Pulmonary artery endothelial cell (primary cell): ENCODE measurements around the gene ASTL. TPM values are rescaled to one million over a fixed set of nuclear protein-coding genes. Genes with fewer than 3 reads are reported as not detected.
"Not testable (repeated sequence)": the region's sequence is repeated elsewhere in the genome, so short reads cannot be mapped to it uniquely, and the experiment has no call there.

ENCODE experiments used
- DNase-seq: peaks from one replicate; pipeline ENCODE4 v3.0.0-alpha.2; 2011; ENCODE audit warnings: low read depth, low spot score
- total RNA-seq: library from RNA; depleted of rRNA; stranded (reverse); fragments of >200 nt; gene quantifications from 2 replicates; pipeline ENCODE4 v1.2.3, GENCODE V29; 2014

ASTL gene
- total RNA-seq, 1 donor from 2014 or later: not detected

DNA sequence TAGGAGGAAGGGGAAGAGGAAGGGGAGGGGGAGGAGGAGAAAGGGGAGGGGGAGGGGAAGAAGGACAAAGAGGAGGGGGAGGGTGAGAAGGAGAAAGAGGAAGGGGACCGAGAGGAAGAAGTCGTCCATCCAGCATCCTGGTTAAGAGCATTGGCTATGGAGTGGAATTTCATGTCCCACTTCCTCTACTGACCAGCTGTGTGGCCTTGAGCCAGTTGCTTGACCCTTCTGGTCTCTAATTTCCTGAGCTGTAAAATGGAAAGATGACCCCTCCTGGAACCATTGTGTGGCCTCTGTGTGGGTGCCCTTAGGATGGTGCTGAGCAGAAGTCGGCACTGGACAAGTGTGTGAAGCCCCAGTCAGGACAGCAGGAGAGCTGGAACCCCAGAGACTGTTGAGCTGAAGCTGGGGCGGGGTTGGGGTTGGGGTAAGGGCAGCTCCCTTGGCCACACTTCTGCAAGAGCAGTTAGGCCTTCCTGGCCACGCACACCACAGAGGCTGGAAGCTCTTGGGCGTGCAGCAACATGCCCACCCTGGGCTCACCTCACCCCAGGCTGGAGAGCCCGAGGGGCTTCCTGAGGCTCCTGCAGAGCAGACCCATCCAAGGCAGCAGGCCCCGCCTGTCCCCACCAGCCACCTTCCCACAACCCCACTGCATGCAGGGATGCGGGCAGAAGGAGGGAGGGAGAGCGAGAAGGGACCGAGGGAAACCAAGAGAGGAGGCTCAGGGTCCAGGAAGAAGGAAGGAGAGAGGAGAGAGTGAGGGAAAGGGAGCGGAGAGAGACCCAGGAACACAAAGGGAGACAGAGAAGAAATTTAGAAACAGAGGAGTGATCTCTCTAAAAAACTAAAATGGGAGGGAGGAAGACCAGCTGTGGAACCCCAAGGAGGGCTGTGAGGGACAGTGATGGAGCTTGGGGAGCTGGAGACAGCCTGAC, 38.2 kb downstream of the ASTL start:
- no peak for DNase-seq

DNA sequence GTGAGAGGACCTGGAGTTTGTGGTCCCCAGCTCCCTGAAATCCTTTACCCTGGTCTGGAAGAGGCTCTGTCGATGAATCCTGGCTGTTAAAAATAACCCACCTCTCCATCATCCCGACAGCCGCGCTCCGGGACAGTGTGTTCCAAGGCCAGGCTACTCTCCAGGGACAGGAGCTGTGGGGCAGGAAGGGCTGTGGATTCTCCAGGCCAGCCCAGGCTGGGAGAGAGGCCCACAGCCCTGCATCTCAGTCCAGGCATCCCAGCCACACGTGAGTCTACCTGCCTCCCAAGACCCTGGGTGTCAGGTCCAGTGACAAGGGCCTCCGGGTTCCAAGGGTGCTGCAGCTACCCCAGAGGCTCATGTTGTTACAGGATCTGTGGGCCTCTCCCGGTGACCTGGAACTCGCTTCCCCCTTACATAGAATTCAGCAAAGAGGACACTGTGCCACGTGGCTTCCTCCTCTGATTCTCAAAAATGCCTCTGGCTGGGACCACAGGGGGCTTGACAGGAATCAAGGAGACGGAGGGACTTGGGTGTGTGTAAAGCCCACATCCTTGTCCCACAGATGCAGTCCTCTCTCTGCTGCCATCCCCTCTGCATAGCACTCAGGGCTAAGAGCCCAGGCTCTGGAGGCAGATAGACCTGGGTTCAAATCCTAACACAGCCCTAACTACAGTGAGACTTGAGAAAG, 39.3 kb downstream of the ASTL start:
- no peak for DNase-seq

DNA sequence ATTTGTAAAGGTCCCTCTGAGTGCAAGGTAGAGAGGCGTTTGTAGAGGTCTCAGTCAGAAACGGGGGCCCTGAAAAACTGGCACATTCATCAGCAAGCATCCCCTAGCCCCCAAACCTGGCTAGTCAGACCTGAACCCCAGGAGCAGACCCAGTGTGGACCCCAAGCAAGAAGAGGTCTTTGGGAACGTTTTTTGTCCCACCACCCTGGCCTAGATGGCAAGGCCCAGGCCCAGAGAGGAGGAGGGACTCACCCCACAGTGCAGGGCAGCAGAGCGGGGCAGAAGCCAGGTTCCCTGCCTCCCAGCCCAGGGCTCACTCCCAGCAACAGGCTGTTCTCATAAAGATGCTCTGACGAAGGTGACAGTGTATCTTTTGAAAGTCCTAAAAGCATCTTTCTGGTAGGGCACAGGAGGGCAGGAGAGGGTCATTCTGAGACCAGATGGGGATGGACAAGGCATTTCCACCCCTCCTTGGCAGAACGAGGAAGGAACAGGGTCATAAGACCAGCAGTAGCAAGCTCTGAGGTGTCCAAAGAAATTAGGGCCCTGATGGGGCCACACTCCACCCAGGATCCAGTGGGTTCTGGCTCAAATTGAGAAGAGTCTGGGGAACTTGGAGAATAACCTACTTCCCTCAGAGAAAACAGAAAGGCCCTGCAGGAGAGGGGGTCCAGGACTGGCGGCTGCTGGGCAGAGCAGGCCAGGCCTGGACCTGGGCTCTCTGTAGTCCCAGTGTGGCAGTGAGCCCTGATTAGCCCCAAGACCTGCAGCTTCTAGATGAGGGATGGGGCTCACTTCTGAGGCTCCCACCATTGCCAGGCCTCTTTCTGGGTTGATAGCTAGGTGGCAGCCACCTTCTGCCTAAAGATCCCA, 40.1 kb downstream of the ASTL start:
- no peak for DNase-seq

DNA sequence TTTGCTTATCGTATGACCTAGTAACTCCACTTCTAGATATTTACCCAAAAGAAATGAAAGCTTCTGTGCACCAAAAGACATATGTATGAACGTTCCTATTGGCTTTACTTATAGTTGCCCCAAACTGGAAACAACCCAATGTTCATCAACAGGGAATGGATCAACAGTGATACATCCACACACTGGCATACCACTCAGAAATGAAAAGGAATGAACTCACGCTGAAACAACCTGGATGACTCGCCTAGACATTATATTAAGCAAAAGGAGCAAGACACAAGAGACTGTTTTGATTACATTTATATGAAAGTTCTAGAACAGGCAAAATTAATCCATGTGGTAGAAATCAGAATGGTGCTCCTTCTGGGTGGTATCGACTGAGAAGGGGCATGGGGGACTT, 40.9 kb downstream of the ASTL start:
- no peak for DNase-seq

DNA sequence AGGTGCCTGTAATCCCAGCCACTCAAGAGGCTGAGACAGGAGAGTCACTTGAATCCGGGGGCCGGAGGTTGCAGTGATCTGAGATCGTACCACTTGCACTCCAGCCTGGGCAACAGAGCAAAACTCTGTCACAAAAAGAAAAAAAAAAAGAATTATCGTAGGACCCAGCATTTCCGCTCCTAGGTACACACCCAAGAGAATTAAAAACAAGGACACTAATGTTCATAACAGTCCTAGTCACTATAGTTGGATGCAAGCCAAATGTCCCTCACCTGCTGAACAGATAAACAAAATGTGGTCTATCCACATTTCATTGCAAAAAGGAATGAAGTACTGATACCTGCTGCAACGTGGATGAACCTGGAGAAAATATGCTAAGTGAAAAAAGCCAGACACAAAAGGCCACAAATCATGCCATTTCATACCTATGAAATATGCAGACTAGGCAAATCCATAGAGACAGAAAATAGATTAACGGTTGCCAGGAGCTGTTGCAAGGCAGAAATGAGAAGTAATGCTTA, 43.1 kb downstream of the ASTL start:
- no peak for DNase-seq

DNA sequence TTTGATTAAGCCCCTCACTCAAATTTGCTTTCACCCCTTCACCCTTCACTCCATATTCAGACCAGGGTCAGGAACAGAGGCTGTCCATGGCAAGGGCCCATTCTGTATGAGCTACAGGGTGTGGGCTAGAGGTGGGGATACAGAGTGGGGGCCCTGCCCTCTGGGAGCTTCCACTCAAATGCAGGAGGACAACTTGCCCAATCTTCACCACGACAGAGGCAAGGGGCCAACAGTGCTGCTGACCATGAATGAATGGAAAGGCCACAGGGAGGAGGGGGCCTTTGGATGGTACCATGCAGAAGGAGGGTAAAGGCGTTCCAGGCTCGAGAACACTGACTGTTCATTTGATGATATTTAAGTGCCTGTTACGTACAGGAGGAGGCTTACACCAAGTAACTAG, 44.8 kb downstream of the ASTL start:
- DNase-seq: no peak

DNA sequence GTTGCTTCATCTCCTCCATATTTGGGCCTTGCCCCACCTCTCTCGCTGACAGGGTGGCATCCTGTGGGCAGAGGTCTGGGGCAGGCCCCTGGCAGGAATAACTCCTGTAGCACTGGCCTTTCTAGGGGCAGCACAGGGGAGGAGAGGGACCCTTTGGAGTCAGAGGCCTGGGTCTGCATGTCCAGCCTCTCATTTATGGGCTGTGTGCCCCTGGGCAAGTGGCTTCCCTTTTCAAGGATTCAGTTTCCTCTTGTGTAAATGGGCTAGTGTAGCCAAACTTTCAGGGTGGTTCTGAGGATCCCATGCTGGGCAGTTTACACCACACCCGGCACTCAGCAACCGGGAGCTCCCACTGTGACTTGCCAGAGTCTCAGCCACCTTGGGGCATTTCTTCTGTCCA, 45.4 kb downstream of the ASTL start:
- no peak for DNase-seq

DNA sequence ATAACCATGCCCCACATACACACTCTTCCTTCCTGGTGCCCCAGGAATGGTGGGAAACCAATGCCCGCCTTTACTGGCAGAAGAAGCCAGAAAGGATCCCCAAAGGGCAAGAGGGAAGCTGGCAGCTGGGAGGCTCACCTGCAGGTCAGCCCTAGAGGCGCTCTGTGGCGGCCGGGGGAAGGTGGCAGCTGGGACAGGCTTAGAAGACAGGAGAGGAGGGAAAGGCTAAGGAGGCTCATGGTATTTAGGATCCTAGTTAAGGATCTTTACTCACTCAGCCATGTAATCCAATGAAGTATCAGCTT, 45.8 kb downstream of the ASTL start:
- no peak for DNase-seq

DNA sequence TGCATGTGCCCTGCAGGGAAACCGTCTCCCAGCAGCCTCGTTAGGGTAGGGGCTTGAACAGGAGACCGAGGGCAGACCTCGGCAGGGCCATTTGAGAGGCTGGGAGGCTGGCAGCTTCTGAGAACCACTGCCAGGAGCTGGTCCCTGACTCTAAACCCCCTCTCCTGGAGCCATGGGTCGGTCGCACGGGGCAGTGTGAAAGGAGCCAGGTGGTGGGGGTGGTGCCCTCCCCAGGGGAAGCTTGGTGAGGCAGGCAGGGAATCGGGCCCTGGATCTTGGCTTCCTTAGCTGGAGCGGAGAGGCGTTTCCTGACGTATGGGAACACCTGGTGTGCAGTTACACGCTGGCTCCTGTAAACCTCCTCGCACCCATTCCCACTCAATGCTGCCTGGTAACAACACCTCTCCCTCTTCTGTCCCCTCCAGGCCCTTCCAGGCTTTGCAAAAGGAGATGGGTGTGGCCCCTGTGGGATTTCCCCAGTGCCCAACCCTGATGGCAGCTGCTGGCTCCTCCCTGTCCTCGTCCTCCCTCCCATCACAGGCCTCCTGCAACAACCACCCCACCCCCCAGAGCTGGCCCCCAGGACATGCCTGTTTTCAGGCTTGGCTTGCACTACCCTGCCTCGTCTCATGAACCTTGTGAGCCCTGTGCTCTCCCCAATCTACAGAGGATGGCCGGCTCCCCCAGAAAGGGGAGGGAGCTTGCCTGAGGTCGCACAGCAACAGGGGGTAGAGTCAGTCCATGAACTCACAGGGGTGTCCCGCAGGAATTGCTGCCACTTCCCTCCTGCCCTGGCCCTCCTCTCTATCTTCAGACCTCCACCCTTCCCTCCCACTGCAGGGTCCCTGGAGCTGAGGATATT, 46.4 kb downstream of the ASTL start:
- DNase-seq: no peak

DNA sequence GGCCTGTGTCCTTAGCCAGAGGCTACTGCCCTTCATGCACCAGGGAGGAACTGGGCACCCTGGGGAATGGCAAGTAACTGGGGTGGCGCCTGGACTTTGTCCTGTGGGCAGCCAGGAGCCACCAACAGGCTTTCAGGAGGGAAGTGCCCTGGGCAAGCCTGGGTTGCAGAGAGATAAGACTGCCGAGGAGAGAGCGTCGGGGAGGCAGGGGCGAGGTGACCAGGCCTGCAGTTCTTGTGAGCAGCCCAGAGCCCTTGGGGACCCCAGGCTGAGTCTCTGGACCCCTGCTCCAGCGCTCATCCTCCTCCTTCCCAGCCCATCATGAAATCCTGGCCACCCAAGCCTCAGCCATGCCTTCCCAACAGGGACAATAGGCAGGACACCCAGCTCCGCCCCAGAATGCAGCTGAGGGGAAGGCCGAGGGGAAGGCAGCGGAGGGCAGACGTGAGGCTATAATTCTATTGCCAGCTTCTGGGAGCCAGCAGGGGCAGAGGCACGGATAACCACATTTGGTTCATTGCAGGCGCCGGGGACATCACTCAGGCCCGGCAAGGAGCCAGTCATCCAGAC, 47.1 kb downstream of the ASTL start:
- no peak for DNase-seq

DNA sequence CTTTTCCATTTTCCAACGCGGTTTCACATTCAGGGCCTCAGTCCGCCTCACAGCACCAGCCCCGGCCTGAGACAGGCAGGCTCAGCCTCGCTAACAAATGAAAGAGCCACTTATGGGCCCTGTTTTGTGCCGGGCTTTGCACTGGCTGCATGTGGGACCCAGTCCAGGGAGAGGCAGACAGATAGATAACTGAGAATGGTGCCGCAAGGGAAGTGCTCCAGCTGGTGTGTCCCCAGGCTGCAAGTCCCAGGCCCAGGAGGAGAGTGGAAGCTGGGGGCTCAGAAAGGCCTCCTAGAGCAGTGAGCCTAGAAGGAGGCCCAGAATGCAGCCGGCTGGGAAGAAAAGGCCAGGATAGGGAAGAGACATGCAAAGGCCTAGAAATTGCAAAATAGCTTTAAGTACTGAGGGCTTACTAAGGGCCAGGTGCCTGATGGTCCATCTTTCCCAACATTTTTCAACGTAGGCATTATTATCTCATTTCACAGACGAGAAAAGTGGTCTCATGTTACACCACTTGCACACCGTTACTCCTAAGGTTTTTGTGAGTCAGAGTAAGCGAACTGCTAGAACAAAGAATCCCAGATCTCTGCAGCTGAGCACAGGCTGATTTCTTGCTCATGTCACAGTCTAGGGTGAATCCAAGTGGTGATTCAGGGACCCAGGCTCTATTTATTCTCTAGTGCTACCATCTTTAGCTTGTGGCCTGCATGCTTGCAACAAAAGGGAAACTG, 47.9 kb downstream of the ASTL start:
- DNase-seq: no peak

DNA sequence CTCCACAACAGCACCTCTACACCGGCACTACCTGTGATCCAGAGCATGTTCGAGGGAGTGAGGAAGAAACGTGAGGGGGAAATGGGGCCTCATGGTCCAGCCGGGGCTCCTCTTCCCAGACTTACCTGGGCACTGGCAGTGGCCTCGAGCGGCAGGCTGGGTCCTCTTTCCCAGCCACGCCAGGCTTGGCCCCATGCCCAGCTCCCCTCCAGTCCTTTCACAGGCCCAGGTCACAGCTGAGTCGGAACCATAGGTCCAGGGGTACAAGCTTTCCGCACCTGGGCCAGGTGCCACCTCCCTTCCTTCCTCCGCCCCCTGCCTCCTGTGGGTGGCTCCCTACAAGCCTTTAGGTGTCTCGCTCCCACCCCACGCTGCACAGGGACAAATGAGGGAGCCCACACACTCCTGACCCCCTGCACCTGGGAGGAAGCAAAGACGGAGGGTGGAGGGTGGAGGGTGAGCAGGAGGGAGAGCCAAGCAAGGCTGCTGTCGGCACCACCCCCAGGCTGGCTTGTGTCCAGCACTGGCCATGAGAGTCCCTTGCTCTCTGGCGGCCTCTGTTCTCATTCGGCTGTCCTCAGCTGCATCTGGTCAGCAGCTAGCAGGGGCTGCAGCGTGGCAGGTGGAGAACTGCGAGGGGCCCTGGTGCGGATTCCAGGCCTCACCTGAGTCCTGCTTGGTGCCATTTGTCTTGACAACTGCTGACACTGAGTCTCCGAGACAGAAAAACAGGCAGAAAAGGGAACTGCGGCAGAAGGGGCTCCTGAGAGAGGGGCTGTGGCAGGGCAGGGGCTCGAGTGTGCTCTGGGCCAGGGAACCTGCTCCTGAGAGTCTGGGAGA, 48.7 kb downstream of the ASTL start:
- DNase-seq: no peak

DNA sequence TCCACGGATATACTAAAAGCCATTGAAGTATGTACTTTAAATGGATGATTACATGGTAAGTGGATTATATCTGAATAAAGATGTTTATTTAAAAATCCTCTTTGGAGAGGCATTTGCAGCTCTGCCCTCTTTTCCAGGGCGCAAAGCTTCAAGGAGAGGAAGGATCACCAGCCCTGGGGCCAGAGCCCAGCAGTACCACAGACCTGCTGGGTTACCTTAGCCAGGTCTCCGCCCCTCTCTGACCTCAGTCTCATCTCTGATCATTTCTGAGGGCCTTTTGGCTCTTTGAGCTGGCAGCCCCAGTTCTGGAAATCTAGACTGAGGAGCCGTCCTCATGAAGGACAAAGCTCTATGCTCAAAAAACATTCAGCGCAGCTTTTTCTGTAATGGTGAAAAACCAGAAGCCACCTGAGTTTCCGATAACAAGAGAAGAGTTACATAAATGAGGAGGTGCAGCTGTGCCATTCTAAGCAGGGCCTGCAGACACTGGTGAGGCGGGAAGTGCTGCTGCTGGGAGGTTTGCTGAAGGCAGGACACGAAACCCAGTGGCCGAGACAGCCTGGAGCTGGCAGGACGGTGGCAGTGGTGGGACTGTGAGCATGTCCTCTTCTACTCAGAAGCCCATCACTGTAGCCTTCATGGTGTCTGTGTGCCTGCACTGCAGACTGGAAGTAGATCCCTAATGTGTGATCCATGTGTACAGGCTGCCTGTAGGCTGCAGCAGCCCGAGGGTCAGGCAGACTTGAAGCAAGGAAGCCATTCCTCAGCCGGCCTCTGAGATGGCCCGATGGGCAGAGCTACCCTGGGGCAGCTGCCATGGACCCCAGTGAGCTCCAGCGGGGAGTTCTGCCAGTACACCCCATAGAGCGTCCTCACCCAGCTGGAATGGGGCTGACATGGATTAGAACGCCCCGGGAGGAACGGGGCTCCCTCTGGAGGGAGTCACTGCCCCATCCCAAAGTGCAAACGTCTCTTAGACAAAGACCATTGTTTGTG, 49.7 kb downstream of the ASTL start:
- DNase-seq: no peak

DNA sequence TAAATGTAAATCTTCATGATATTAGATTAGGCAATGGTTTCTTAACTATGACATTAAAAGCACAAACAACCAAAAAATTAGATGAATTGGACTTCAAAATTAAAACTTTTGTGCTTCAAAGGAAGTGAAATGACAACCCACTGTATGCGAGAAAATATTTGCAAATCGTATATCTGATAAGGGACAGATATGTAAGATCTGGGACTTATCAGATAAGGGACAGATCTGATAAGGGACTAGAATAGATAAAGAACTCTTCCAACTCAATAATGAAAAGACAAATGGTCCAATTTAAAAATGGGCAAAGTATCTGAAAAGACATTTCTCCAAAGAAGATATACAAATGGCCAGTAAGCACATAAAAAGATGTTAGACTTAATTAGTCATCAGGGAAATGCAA, 51.2 kb downstream of the ASTL start:
- no peak for DNase-seq

DNA sequence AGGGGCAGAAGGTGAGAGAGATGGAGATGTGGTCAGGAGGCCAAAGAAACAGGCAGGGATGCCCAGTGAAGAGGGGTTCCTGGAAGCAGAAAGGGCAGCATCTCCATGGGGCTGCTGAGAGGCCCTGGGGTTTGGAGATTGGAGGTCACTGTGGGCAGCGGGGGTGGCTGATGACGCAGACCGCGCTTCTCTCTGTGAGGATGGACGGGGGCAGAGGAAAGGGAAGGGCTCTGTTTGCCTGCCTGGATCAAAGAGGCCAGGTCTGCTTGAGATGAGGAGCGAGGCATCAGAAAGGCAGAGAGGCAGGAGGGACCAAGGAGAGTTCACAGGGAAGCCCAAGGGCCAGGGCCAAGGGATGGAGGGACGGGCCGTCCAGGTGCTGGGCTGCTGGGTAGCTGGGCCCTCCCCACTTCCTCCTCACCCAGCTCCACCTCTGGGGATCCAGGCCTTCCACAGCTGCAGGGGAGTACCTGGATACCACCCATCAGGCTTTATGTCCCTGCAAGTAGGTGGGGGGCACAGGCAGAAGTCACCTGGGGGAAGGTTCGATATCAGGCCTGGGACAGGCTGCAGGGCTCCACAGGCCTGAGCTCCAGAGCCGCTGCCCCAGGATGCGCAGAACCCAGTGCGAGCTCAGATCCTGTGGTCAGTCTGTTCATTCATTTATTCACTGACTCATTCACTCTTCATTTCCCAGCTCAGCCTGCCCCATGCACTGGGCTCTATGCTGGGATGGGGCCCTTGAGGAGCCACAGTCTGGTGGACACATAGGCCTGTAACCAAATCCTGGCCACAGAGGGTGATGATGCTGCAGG, 52.6 kb downstream of the ASTL start:
- DNase-seq: no peak

DNA sequence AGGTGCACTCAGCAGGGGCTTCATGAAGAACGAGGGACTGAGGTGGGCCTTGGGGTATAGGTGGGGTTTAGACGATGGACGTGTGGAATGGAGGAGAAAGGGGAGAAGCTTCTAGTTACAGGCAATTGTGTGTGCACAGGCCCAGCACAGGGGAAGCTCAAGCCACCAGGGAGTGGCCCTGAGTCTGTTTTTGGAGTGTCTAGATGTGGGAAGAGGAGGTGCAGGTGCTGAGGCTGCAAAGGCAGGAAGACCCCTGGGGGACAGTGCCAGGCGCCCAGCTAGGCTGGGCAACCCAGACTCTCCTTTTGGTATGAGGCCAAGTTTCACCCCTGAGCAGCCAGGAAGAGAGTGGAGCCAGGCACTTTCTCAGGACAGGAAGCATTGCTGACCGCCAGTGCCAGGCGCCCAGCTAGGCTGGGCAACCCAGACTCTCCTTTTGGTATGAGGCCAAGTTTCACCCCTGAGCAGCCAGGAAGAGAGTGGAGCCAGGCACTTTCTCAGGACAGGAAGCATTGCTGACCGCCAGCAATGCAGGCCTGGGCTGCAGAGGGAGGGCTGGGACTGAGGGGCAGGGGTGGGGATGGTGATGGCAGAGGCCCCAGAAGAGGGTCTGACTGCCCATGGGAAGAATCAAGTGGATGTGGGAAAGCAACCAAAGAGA, 53.3 kb downstream of the ASTL start:
- DNase-seq: not testable (repeated sequence)
